NCI-H69 (cell line): ENCODE results near the gene ZDHHC8.
A peak's percentile ranks its signal among the peaks of the same experiment; 100 is the strongest.

Source experiments
- DNase-seq: peaks from one replicate; lab custom pipeline; 2025; lab: John Stamatoyannopoulos, UW

The ZDHHC8 gene

GRCh38 chr22:20178915-20179227 lies 47.3 kb downstream of the ZDHHC8 start:
- no peak for DNase-seq

- no peak for DNase-seq
These were observed 48.0 kb downstream of the ZDHHC8 start for GRCh38 chr22:20179455-20180244.

- DNase-seq: no peak
These were observed 48.6 kb downstream of the ZDHHC8 start for GRCh38 chr22:20180245-20180630.

- DNase-seq: no peak
These were observed 49.0 kb downstream of the ZDHHC8 start for GRCh38 chr22:20180640-20181039.

- DNase-seq: no peak
These were observed 49.7 kb downstream of the ZDHHC8 start for GRCh38 chr22:20181194-20181883.

DNA sequence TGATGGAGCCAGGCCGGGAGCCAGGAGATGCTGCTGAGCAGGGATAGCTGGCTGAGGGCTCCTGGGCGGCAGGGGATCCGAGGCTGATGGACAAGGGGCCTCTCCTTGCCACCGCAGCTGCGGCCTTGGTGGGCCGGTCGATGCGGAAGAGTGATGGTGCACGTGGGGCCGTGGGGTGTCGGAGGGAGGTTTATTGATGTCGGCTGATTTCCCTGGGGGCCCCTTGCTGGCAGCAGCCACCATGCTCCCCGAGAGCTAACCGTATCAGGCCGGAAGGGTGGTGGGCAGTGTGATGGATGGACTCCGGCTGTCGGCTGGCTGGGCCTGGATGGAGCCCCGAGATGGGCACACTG lies 50.3 kb downstream of the ZDHHC8 start:
- DNase-seq: no peak

DNA sequence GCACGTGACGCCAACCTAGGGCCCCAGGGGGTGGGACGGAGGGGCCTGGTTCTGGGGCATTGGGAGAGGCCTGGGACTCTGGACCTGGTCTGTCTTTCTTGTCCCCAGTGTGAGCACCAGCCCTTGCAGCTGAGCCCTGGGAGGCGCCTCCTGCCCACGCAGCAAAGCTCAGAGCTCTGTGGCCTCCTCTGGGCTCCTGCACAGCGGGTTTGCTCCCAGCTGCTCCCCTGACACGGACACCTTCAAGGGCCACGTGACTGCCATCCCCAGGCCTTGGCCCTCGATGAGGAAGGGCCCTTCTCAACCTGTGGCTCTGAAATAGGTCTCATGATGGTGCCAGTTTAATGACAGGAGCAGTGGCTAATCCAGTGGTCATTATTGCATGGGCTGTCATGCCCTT lies 50.8 kb downstream of the ZDHHC8 start:
- no peak for DNase-seq

GRCh38 chr22:20183101-20183500 lies 51.5 kb downstream of the ZDHHC8 start:
- no peak for DNase-seq

DNA sequence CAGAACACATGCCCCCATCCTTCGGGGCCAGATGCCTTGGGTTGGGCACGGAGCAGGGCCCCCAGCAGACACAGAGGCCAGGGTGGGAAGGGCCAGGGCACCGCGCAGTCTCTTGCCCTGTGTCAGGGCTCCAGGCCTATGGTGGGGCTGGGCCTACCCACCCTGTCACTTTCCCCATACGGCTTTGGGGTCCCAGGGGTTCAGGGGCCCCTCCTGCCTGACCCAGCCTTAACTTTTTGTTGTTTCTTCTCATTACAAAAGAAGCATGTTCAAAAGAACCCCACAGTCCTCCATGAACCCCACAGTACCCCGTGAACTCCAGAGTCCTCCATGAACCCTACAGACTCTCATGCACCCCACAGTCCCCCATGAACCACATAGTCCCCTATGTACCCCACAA lies 52.2 kb downstream of the ZDHHC8 start:
- no peak for DNase-seq

- DNase-seq: no peak
These were observed 53.0 kb downstream of the ZDHHC8 start for GRCh38 chr22:20184501-20185165.

DNA sequence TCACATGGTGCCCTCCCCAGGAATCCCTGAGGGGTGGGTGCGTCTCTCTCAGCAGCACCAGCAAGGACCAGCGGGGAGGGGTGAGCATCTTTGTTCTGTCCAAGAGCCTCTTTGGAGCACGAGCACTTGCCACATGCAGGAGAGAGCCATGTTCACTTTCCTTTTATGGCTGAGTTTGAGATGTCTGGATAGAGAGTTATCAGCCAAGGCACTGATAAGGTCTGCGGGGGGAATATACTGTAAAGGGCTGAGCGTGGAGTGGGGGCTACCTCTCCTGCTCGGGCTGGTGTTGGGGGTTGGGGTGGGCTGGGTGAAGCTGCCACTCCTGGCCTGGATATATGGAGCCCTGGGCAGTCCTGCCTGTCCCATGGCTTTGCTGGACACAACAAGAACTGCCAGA lies 54.1 kb downstream of the ZDHHC8 start:
- no peak for DNase-seq

GRCh38 chr22:20186183-20186870 lies 54.7 kb downstream of the ZDHHC8 start:
- DNase-seq: peak; percentile 62

DNA sequence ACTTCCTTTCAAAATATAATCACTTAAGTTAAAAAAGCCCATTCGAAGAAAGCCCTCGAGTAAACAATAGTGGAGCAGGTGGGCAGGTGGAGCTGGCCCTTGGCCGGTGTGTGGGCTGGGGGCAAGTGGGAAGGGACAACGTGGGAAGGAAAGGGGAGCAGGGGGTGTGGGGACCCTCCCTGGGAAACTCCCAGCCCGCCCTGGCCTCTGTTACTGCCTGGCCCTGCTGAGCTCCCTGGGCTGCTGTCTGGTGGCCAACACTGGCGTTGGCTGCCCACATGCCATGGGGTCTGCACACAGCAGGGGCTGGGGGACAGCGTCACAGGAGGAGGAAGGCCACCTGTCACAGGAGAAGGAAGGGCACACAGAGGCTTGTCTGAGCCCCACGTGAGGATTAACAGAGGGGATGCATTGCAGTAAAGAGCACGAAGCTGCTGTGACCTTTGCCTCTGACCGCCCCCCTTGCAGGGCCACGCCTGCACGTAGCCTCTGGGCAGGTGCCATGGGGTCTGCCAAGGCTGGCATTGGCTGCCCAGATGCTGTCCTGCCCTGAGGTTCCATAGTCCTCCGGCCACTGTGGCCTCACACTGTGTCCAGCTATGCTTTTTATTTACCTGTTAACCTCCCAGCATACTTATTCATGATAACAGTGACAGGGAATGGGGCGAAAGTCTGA lies 55.4 kb downstream of the ZDHHC8 start:
- DNase-seq: no peak

- no peak for DNase-seq
These were observed 56.4 kb downstream of the ZDHHC8 start for GRCh38 chr22:20187777-20188566.

- DNase-seq: no peak
These were observed 56.9 kb downstream of the ZDHHC8 start for GRCh38 chr22:20188567-20188877.

- no peak for DNase-seq
These were observed 59.5 kb downstream of the ZDHHC8 start for GRCh38 chr22:20191000-20191515.

- no peak for DNase-seq
These were observed 60.2 kb downstream of the ZDHHC8 start for GRCh38 chr22:20191803-20192202.

DNA sequence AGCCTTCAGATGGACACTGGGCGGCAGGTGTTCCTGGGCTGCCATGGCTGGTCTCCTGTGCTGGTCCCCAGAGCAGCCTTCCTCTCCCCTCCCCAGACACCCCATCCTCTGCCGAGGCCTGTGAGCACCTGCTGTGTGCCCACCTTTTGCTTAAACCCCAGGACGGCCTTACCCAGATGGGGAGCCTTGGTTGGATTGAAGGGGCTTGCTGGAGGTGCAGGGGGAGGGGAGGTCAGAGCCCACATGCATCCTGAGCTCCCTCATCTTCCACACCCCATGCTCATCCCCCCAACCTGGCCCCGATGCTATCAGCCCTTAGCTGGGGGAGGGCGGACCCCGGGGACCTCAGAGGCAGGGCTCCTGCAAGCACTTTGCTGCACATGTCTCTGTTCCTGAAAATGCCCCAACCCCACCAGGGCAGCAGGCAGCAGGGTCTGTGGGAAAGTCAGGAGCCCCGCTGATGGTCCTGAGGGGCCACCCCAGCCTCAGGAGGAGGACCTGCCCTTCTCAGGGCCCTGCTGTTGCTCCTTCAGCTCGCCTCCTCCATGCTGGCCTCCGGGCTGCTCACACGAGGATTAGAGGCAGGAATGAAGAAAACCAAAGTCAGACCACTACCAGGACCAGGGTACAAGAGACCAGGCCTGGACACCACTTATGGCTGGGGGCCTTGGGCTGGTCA lies 60.8 kb downstream of the ZDHHC8 start:
- DNase-seq: no peak

- no peak for DNase-seq
These were observed 61.6 kb downstream of the ZDHHC8 start for GRCh38 chr22:20192972-20193760.
